Activated CD4-positive, CD25-positive, alpha-beta regulatory T cell treated with anti-CD3 and anti-CD28 coated beads, Interleukin-2, amount 50 U/mL, for 24 hours (primary cell): ENCODE results near the gene ADAMTS17.

ENCODE experiments used
- ATAC-seq, 2 donors: fragments of 150-1000 bp; cut with Tn5 transposase; one replicate each; pipeline ENCODE4 v1.10.0; 2021; ENCODE audit warnings: mild to moderate bottlenecking in 1 of 2, moderate library complexity in 1 of 2

The ADAMTS17 gene

DNA sequence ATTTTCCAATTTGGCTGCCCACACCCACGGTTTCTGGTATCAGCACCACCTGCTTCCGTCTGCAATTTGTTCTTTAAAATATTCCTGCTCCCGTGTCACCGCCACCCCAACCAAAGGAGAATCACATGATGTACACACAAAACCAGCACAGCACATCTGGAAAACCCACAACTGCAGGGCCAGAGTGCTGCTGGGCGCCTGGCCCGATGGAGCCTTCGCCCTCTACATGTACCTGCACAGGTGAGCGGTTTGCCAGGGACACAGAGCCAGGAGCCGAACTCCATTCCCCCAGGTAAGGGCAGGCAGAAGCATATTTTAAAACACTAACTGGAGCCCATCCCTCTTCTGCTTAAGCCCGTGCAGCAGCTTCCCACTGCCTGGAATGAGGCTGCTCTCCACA, 75.6 kb downstream of the ADAMTS17 start:
- no peak for ATAC-seq

DNA sequence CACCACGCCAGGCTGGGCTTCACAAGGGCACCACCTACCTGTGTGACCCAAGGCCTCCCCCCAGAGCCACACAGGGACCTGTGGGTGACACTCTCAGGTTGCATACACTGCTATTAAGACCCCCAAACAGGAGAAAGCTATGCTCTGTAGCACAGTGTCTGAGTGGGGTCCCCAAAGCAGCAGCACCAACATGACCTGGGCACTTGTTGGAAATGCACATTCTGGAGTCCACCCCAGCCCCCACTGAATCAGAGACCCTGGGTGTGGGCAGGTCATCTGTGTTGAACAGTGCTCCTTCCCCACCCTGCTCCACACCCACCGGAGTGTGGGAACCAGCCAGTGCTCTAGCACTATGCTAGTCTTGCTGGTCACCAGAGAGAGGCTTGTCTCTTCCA, 76.1 kb downstream of the ADAMTS17 start:
- ATAC-seq: no peak

DNA sequence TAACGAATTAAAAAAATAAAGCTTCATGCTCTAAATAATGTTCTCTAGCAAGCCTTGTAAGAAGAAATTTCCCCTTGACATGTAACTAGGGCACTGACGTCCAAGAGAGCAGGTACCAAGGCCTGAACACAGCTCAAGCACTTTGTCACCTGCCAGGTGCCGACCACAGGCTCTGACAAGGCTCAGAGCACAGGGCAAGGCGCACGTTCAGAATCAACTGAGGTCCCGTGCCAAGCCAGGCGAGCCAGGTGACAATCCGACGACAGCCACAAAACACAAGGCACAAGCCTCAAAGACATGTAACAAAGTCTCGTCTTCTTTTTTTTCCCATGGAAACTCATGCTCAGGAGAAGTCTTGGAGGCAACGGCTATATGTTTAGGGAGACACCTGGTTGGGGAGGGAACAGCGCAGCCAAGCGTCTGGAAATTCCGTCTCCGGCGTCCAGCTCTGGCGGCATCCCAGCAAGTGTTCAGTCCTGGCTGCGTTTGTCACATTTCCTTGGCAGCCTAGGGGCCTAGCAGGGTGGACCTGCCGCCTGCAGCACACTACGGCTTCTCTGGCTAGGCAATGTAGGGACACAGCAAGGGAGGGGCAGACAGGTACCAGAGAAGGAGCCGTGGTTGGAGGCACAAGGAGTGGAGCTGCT, 76.7 kb downstream of the ADAMTS17 start:
- no peak for ATAC-seq

GRCh38 chr15:100263721-100264455, 77.9 kb downstream of the ADAMTS17 start:
- no peak for ATAC-seq

DNA sequence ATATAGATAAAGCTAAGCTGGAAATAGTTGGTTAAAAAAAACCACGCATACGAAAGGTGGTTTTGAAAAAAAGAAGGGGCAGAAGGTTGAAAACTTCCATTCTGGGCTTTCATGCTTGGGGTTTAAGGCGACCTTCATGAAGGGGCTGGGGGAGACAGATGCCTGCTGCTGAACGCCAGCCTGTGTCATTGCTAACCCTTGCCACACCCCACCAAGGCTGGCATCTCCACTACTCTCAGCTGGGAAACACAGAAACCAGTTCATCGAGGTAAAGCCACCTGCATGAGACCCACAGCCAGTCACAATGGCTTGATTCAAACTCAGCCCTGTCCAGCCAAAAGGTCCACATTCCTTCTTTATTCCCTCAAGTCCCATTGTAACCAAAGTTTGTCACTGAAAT, 78.7 kb downstream of the ADAMTS17 start:
- ATAC-seq: no peak

DNA sequence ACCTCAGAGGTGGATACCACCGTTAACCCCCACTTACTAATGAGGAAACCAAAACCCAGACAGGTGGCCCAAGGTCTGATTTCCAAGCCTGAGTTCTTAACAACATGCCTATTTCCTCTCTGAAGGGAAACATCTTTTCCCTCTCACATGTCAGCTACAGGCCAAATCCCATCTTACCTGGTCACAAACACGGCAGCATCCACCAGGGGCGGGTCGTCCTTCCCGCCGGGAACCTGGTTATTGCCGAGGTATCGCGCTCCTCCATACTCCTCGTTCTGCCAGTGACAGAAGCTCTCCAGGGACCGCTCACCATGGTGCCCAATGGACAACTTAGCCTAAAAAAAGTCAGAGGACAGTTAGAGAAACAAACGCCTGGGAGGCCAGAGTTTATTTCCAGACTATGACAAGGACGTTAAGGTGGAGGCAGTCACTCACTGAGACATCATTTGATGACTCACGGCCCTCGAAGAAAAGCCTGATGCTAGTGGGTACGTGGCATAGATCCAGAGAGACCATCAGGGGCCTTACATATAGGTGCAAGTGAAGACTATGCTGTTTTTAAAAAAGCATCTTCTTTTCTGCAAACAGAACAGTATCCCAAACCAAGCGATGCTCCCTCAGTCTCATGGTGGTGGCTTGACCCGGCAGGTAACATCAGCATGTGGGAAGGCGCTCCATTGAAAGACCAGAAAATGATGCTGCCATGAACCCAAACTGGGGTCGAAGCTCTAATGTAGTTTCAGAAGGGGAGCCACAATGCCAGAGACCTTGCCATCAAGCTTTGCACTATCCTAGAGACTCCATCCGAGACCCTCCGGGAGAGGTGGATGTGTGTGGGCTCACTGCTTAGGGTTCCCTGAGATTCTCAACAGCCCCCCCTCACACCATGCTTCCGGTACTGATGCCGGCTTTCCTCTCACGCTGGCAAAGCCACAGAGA, 80.2 kb downstream of the ADAMTS17 start:
- ATAC-seq: no peak

DNA sequence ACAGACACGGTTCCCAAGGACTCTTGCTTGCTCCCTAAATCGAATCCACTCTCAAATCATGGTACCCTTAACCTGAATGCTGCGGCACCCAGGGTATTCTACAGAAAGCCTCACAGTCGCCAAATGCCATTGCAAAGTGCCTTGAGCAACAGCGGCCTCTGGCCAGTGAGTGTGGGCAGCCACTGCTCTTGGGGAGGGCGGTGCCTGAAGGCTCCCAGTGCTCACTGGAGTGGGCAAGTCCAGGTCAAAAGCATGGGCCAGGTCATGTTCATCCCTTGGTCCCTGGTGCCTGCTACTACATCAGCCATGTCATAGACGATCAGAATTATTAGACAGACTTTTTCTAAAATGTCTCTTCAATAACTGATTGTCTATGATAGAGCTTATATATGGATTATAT, 82.5 kb downstream of the ADAMTS17 start:
- ATAC-seq: no peak

GRCh38 chr15:100256970-100257650, 84.7 kb downstream of the ADAMTS17 start:
- ATAC-seq: no peak

GRCh38 chr15:100256101-100256969, 85.4 kb downstream of the ADAMTS17 start:
- no peak for ATAC-seq

GRCh38 chr15:100255644-100256043, 86.1 kb downstream of the ADAMTS17 start:
- no peak for ATAC-seq

DNA sequence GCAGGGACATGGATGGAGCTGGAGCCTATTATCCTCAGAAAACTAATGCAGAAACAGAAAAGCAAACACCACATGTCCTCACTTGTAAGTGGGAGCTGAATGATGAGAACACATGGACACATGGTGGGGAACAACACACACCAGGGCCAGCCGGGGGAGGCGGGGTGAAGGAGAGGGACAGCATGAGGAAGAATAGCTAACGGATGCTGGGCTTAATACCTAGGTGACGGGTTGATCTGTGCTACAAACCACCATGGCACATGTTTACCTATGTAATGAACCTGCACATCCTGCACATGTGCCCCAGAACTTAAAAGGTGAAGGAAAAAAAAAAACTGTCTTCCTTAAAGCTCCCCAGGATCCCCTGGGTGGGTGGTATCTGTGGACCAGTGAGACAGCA, 87.1 kb downstream of the ADAMTS17 start:
- ATAC-seq: no peak

- no peak for ATAC-seq
Measured at GRCh38 chr15:100254285-100254684, 87.5 kb downstream of the ADAMTS17 start.

DNA sequence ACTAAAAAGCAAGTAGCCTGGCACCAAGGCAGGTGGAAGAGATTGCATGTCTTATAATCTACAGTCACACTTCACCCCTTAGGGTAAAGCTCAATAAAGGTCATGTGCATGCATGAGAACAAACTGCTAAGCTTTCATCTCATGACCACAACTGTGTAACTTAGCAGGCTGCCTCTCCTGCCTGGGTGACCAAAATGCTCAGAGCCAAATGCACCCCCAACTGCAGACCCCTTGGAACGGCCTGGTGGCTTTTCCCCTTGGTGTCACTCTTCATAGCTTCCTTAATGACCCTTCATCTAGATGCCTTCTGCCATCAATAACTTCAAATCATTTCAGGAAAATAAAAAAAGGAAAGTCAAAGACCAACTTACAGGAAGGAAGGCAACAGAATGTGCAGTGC, 88.1 kb downstream of the ADAMTS17 start:
- ATAC-seq: no peak

- ATAC-seq: no peak
Measured at GRCh38 chr15:100252779-100253417, 88.9 kb downstream of the ADAMTS17 start.

- ATAC-seq: no peak
Measured at GRCh38 chr15:100252359-100252758, 89.4 kb downstream of the ADAMTS17 start.

- ATAC-seq: no peak
Measured at GRCh38 chr15:100250176-100250800, 91.5 kb downstream of the ADAMTS17 start.

GRCh38 chr15:100249096-100249815, 92.5 kb downstream of the ADAMTS17 start:
- ATAC-seq: no peak

DNA sequence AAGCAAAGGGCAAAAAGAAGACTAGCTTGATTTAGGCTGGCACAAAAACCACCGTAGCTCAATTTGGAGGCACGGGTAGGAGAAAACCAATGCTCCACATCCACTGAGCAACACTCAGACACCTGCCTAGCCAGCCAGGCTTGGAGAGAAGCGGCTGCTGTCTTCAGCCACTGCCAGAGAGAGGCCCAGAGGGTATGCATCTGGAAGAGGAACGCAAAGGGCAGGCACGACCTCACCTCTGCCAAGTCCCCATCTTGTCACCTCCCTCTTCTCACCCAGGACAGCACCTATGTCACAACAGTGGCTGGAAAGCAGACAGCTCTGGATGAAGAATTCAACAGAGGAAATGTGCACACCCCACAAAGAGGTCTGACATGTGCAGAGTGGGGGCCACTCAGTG, 93.5 kb downstream of the ADAMTS17 start:
- ATAC-seq: no peak

DNA sequence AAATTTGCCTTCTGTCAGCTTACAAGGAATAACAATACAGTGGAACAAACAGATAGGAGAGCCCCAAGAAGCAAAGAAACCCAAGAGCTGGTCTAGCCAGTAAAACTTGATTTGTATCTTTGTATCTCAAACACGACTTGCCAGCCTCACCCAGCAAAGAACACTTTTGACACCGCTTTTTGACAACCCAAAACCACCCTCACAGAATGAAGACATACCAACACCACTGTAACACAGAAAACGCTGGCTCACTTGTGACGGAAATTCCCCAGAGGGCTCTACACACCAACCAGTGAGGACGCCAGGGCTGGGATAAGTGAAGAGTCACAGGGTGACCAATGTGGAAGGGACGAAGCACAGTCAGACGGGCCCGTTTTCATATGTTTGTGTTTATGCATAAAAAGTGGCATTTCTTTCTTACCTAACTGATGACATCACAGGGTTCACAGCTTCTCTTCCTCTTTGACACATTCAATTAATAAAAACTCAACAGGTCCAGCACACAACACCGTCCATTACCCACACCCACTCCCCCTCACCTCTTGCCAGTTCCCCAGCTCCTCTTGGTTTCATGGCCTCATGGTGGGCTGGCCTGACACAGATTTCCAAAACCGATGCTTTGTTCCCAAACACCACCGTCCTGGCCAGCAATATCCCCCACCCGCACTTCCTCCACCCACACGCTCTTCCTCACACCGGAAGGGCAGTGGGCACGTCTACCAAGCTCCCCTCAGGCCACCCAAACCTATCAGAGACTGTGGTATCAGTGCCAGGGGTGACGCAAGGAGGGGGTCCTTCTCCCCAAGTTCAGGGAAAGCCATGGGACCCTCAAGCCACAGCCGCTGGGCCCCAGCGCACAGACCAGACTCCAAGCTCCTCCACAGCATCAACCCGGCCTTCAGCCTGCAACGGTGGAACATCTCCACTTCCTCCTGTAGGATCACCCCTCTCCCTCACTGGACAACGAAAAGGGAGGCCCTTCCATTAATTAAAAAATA, 94.2 kb downstream of the ADAMTS17 start:
- ATAC-seq: no peak
